B cell (primary cell): Measurements from ENCODE around the gene HOXD3. TPM values are rescaled to one million over a fixed set of nuclear protein-coding genes. Genes with fewer than 3 reads are reported as not detected.

Experiments
- ATAC-seq: fragments of 200-7000 bp; cut with Tn5 transposase; one replicate; pipeline ENCODE4 v1.10.0; 2021; ENCODE audit warnings: low read depth, mild to moderate bottlenecking, moderate number of reproducible peaks, moderate library complexity
- CTCF ChIA-PET: fragments of 350-600 bp; sonication (Branson Sonifier 250); formaldehyde crosslinking; loops from one replicate; lab custom pipeline; 2021; ENCODE audit warnings: antibody characterized with exemption, inconsistent platforms; lab: Charles Lee
- POLR2A ChIA-PET: fragments of 350-600 bp; sonication (Branson Sonifier 250); formaldehyde crosslinking; loops from one replicate; lab custom pipeline; 2021; ENCODE audit warnings: antibody characterized with exemption; lab: Charles Lee
- DNase-seq: peaks from one replicate; pipeline ENCODE4 v3.0.0; 2013
- H2AFZ ChIP-seq: 2 replicates; pipeline ENCODE4 v1.6.1; 2012; ENCODE audit warnings: mild to moderate bottlenecking, low read depth, low read length; ENCODE audit not compliant: insufficient read depth, poor library complexity, severe bottlenecking
- H3K27ac ChIP-seq, 2 donors: 1 replicate in 1 of 2; 2 replicates in 1 of 2; pipeline ENCODE4 v1.5.1; 2012 to 2013; ENCODE audit warnings: low read length in 2 of 2, mild to moderate bottlenecking in 2 of 2, moderate library complexity in 1 of 2
- H3K27me3 ChIP-seq, 4 experiments: fragments of 200-600 bp in 1 of 4; sonication (generic) in 1 of 4; replicated peaks in 1 of 4; 1 replicate in 2 of 4; 2 replicates in 2 of 4; pipeline versions ENCODE4 v1.6.1 to v1.7.0; 2013 to 2016; ENCODE audit warnings: low read length in 3 of 4, mild to moderate bottlenecking in 2 of 4, mixed read lengths in 1 of 4, moderate library complexity in 1 of 4; ENCODE audit not compliant: insufficient read depth in 4 of 4, control insufficient read depth in 3 of 4; ENCODE audit errors: control extremely low read depth in 1 of 4
- H3K36me3 ChIP-seq, 2 experiments: replicated peaks in 1 of 2; 1 replicate in 1 of 2; 2 replicates in 1 of 2; pipeline versions ENCODE4 v1.6.1 to v1.7.1; 2013; ENCODE audit warnings: low read length in 1 of 2; ENCODE audit not compliant: insufficient read depth in 2 of 2, control insufficient read depth in 1 of 2; ENCODE audit errors: control extremely low read depth in 1 of 2, extremely low read depth in 1 of 2
- H3K4me1 ChIP-seq, 2 donors: fragments of 200-600 bp in 1 of 2; sonication (generic) in 1 of 2; 1 replicate in 1 of 2; 2 replicates in 1 of 2; pipeline versions ENCODE4 v1.5.1 to v1.6.1; 2013 to 2017; ENCODE audit warnings: low read length in 2 of 2; ENCODE audit not compliant: control insufficient read depth in 2 of 2, insufficient read depth in 2 of 2
- H3K4me2 ChIP-seq: replicated peaks from 2 replicates; pipeline ENCODE3; 2012; ENCODE audit warnings: mild to moderate bottlenecking, low read depth, low read length; ENCODE audit not compliant: poor library complexity, severe bottlenecking
- H3K4me3 ChIP-seq, 5 experiments: fragments of 200-600 bp in 1 of 5; sonication (generic) in 1 of 5; 1 replicate in 3 of 5; 2 replicates in 2 of 5; pipeline versions ENCODE4 v1.5.1 to v1.7.0; 2011 to 2016; ENCODE audit warnings: low read length in 4 of 5, mild to moderate bottlenecking in 4 of 5, low read depth in 2 of 5, control low read depth in 1 of 5, moderate library complexity in 1 of 5; ENCODE audit not compliant: insufficient read depth in 1 of 5; ENCODE audit errors: control extremely low read depth in 1 of 5, extremely low read depth in 1 of 5
- H3K79me2 ChIP-seq: fragments of 200-600 bp; sonication (generic); one replicate; pipeline ENCODE4 v1.6.0; 2016; ENCODE audit warnings: low read length; ENCODE audit not compliant: control insufficient read depth, insufficient read depth
- H3K9ac ChIP-seq: fragments of 200-600 bp; sonication (generic); 2 replicates; pipeline ENCODE4 v1.6.1; 2017; ENCODE audit warnings: mild to moderate bottlenecking, low read length, moderate library complexity
- H3K9me3 ChIP-seq, 3 donors: one replicate each; pipeline versions ENCODE4 v1.6.1 to v1.7.1; 2013; ENCODE audit warnings: low read length in 2 of 3; ENCODE audit not compliant: control insufficient read depth in 2 of 3, insufficient read depth in 1 of 3; ENCODE audit errors: control extremely low read depth in 1 of 3
- H4K20me1 ChIP-seq: 2 replicates; pipeline ENCODE4 v1.6.0; 2012; ENCODE audit warnings: mild to moderate bottlenecking, low read length; ENCODE audit not compliant: insufficient read depth, control insufficient read depth, poor library complexity, severe bottlenecking
- H3K27ac Mint-ChIP-seq: one replicate; pipeline ENCODE4 v1.8.0; 2021; ENCODE audit warnings: mixed read lengths
- H3K27me3 Mint-ChIP-seq: one replicate; pipeline ENCODE4 v1.8.0; 2021; ENCODE audit warnings: mixed read lengths
- H3K4me1 Mint-ChIP-seq: one replicate; pipeline ENCODE4 v1.8.0; 2021; ENCODE audit warnings: mixed read lengths
- H3K4me3 Mint-ChIP-seq: one replicate; pipeline ENCODE4 v1.8.0; 2021; ENCODE audit warnings: mixed read lengths
- H3K9me3 Mint-ChIP-seq: one replicate; pipeline ENCODE4 v1.8.0; 2022; ENCODE audit warnings: mixed read lengths; ENCODE audit not compliant: insufficient read depth
- EZH2 ChIP-seq: IDR thresholded peaks from 2 replicates; pipeline ENCODE4 v1.6.1; 2012; ENCODE audit warnings: borderline replicate concordance, low read depth, mild to moderate bottlenecking, moderate library complexity, low read length; ENCODE audit not compliant: insufficient read depth, poor library complexity, severe bottlenecking
- WGBS: methylation state at CpG from one replicate; pipeline ENCODE4 v1.1.5; 2013; ENCODE audit warnings: missing lambda C conversion rate; ENCODE audit not compliant: insufficient coverage; 5-methylcytosine and 5-hydroxymethylcytosine counted together
- intact Hi-C: fragments of 100-400 bp; cut with micrococcal nuclease; formaldehyde crosslinking; loops from one replicate; pipeline ENCODE4 v1.10.0; 2022
- polyA plus RNA-seq: library from polyadenylated mRNA; depleted of rRNA; stranded (reverse); fragments of >200 nt; gene quantifications from 2 replicates; pipeline ENCODE4 v1.2.3, GENCODE V29; 2012
- total RNA-seq, 2 donors: library from RNA; stranded (reverse); fragments of 120-200 nt in 1 of 2; gene quantifications; 1 replicate in 1 of 2; 2 replicates in 1 of 2; pipeline versions ENCODE4 v1.2.3 to v1.2.4, GENCODE V29; 2013 to 2022
- TF ChIP-seq, protein P1 (sequence below): fragments of 200-600 bp; IDR thresholded peaks from one replicate; pipeline ENCODE4 v1.8.0; 2022; ENCODE audit warnings: antibody characterized with exemption, mild to moderate bottlenecking

The HOXD3 gene
- total and polyA plus RNA-seq, 2 donors (not counting 1 experiment from before 2014, with no cell fraction given), result not detected

DNA sequence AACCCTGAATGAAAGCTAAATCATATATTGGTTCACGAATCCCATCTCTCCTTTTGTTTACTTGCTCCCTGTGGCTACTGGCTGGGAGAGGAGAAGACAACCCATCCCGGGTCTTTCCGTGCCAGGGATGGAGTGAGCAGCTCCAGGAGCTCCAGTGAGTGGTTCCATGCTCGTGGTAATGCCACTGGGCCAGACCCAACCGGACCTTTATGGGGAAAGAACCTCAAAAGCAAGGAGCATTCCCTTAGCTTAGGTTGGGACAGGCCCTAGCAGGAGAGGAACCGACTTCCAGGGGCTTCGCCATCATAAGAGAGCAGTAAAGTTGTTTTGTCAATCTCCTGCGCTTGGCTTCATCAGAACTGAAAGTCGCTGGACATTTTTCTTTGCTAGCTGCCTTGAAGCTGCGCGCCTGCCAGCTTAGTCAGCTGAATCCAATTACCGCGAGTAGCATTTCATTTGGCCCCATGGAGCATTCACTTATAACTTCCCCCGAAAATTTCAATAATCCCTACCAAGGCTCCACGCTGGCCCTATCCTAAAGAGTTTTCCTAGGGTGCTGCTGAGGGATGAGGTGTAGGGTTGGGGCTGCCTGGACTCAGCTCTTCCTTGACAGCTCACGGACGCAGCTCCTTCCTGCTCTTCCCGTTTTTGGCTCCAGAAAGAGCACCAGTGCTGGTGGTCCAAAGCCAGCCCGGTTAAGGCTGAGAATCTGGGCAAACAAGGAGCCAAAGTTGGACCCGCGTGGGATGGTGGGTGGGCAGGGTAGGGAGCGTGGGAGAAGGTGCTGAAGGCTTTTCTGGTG, 4.9 kb downstream of the HOXD3 start:
- H3K9me3 ChIP-seq, result peaks cover 0 to 68% (median 0%) of the 10 kb centered on the region in 3 donors
- WGBS, result 19% methylated on average over 14 of the region's 22 CpGs

More for the DNA sequence above, 4.9 kb downstream of the HOXD3 start:
- H3K27ac ChIP-seq, result no peak overlapping the region
- ChIA-PET CTCF (interaction anchor here (1.3 kb wide), 1 partner anchor 32 kb away, joined by 3 read pairs; no protein-coding TSS in a partner anchor), POLR2A (no interaction called here)
- ATAC-seq (no peak), DNase-seq (no peak)
- Mint-ChIP-seq H3K27me3 (peaks cover 69% of the 10 kb centered on the region), H3K9me3 (peaks cover 2% of the 10 kb centered on the region), H3K4me1 (peaks cover 9% of the 10 kb centered on the region), H3K4me3 (no peak overlapping the region), H3K27ac (no peak overlapping the region)
- intact Hi-C loops, result no loop called here
- no peak overlapping the region for H3K4me3 ChIP-seq
- H3K79me2 ChIP-seq, result no peaks in the 10 kb centered on the region
- peaks cover 12 to 21% of the 10 kb centered on the region in 2 donors for H3K4me1 ChIP-seq
- H3K36me3 ChIP-seq, result no peaks in the 10 kb centered on the region
- H2AFZ ChIP-seq, result no peak overlapping the region
- no peak overlapping the region for H3K4me2 ChIP-seq
- no peak for TF ChIP-seq EZH2
- TF ChIP-seq, protein P1, sequence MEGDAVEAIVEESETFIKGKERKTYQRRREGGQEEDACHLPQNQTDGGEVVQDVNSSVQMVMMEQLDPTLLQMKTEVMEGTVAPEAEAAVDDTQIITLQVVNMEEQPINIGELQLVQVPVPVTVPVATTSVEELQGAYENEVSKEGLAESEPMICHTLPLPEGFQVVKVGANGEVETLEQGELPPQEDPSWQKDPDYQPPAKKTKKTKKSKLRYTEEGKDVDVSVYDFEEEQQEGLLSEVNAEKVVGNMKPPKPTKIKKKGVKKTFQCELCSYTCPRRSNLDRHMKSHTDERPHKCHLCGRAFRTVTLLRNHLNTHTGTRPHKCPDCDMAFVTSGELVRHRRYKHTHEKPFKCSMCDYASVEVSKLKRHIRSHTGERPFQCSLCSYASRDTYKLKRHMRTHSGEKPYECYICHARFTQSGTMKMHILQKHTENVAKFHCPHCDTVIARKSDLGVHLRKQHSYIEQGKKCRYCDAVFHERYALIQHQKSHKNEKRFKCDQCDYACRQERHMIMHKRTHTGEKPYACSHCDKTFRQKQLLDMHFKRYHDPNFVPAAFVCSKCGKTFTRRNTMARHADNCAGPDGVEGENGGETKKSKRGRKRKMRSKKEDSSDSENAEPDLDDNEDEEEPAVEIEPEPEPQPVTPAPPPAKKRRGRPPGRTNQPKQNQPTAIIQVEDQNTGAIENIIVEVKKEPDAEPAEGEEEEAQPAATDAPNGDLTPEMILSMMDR, result no peak
- H4K20me1 ChIP-seq, result no peaks in the 10 kb centered on the region
- H3K27me3 ChIP-seq, result peaks cover 0 to 89% (median 58%) of the 10 kb centered on the region in 4 experiments
- no peak overlapping the region for H3K9ac ChIP-seq
